NCI-H187 (cell line): ENCODE measurements around the gene SLC6A11.
A peak's percentile ranks its signal among the peaks of the same experiment; 100 is the strongest.

Source experiments
- DNase-seq, 2 experiments: peaks; one replicate each; lab custom pipeline; 2025; lab: John Stamatoyannopoulos, UW

The SLC6A11 gene

GRCh38 chr3:10954740-10955139 lies 138.7 kb downstream of the SLC6A11 start:
- no peak for DNase-seq

- DNase-seq, result no peak
Measured at GRCh38 chr3:10955711-10956453, 139.9 kb downstream of the SLC6A11 start.

DNA sequence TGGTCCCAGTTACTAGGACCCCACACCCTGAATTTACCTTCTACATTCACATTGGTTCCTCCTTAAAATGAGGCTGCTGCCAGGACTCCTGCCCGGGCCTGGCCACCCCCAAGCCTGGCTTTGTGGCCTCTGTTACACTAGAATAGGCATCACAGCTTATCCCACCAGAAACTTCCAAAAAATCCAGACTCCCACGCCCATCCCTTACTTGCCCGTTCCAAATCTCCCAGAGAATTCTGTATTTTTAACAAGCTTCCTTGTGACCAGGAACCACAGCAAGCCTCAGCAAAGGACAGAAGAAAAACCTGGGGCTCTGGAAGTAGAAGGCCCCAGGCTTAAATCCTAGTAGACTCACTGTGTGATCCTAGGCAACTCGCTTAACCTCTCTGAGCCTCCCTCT lies 140.5 kb downstream of the SLC6A11 start:
- no peak for DNase-seq

- no peak for DNase-seq
Measured at GRCh38 chr3:10956986-10957385, 141.0 kb downstream of the SLC6A11 start.

DNA sequence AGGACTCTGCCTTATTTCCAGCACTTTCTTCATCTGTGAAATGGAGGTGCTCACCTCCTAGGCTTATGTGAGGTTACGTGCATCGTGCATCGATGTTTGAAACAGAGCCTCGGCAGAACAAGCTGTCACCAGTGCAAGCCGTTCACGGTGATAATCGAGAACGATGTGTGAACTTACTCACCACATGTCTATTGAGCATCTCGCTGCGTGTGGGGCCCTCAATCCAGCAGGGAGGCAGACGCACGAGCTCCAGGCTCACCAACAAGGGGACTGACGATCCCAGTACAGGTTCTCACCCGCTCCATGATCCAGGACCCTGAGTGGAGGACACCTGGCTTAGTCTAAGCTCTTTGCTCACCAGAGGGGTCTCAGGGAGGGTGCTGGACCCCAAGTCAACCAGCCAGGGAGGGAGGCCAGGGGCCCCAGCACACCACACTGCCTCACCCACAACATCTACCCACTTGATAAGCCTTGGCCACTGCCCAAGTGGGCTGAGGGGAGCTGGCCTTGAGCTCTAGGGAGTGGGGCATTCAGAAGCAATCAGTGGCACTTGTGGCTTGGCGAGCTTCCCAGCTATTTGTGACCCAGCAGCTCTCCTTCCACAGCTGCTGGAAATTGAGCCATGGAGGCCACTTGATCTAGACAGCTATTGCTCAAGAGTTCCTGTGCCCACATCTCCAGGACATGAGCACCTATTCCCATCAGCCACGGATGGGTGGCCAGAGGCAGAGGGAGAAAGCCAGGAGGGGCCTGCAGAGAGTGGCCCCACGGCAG lies 142.1 kb downstream of the SLC6A11 start:
- DNase-seq, result peak; percentile 25 to 34

- DNase-seq, result no peak
Measured at GRCh38 chr3:10960255-10960654, 144.2 kb downstream of the SLC6A11 start.

- DNase-seq, result no peak
Measured at GRCh38 chr3:10961921-10962320, 145.9 kb downstream of the SLC6A11 start.

- DNase-seq, result peak in 1 of 2 experiments; percentile 41
Measured at GRCh38 chr3:10962481-10963036, 146.5 kb downstream of the SLC6A11 start.

- no peak for DNase-seq
Measured at GRCh38 chr3:10964537-10965167, 148.6 kb downstream of the SLC6A11 start.

- DNase-seq, result peak in 1 of 2 experiments; percentile 1
Measured at GRCh38 chr3:10968401-10968800, 152.4 kb downstream of the SLC6A11 start.

DNA sequence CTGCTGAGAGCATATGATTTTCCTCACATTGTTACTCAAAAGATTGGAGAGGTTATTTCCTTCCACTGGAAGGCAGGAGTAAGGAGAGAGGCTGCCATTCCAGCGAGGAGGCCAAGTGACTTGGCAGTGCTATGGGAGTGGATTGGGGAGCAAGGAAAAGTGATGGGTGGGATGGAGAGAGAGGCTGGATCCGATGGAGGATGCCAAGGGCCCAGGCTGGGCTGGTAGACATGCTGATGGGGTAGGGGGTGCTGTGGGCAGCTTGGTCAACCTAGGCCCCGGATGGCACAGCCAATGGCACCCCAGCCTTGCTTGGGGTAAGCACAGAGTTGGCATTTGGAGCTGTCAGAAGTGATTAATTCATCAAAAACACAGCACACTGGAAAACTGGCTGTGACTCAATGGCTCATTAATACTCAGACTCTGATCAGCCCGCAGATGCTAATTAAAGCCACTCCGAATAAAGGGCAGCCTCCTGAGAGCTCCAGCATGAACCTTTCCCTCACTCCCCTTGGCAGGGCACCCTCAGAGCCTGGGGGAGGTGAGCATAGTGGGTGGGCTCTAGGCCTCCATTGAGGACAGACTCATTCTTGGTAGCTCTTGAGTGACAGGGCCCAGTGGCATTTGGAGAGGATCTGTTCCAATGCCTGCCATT lies 154.4 kb downstream of the SLC6A11 start:
- DNase-seq, result no peak

GRCh38 chr3:10972072-10972782 lies 156.2 kb downstream of the SLC6A11 start:
- no peak for DNase-seq

- no peak for DNase-seq
Measured at GRCh38 chr3:10973046-10973595, 157.1 kb downstream of the SLC6A11 start.

- no peak for DNase-seq
Measured at GRCh38 chr3:10974131-10974530, 158.1 kb downstream of the SLC6A11 start.

GRCh38 chr3:10974746-10975375 lies 158.8 kb downstream of the SLC6A11 start:
- no peak for DNase-seq

GRCh38 chr3:10975695-10976234 lies 159.7 kb downstream of the SLC6A11 start:
- DNase-seq, result no peak

GRCh38 chr3:10976770-10977169 lies 160.7 kb downstream of the SLC6A11 start:
- no peak for DNase-seq

GRCh38 chr3:10977892-10978510 lies 162.0 kb downstream of the SLC6A11 start:
- no peak for DNase-seq

- DNase-seq, result no peak
Measured at GRCh38 chr3:10978956-10979355, 162.9 kb downstream of the SLC6A11 start.

DNA sequence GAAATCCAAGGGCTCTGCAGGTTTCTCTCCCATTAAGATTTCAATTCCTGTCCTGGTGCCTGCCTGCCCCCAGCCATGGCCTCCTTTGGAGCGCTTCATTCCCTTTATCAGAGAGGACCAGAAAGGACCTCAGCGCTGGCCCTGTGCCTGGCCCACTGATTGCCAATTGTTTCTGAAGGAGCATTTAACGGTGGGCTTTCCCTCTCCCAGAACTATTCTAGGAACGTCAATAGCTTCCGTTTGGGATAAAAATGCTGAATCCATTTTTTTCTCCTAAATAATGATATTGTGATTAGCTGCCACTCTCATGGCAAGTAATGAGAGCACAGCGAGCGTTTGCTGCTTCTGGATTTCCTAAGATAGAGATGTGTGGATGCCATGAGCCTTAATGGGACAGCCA lies 164.3 kb downstream of the SLC6A11 start:
- no peak for DNase-seq
